Measurements from ENCODE around the gene NHEJ1.

Gene NHEJ1

DNA sequence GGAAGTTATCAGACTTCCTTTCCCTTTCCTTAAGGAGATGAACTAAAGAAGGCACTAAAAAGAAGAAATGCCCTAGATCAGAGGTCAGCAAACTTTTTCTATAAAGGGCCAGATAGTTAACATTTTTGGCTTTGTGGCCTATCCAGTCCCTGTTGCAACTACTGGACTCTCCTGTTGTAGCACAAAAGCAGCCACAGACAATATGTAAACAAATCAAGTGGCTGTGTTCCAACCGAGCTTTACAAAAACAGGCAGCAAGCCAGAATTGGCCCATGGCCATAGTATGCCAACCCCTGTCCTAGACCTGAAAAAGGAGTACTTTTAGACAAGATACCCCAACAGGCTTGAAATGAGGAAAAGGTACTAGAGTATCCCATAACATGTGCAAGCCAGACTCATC is 10.9 kb downstream of the NHEJ1 start:
- TF ChIP-seq, protein P1, sequence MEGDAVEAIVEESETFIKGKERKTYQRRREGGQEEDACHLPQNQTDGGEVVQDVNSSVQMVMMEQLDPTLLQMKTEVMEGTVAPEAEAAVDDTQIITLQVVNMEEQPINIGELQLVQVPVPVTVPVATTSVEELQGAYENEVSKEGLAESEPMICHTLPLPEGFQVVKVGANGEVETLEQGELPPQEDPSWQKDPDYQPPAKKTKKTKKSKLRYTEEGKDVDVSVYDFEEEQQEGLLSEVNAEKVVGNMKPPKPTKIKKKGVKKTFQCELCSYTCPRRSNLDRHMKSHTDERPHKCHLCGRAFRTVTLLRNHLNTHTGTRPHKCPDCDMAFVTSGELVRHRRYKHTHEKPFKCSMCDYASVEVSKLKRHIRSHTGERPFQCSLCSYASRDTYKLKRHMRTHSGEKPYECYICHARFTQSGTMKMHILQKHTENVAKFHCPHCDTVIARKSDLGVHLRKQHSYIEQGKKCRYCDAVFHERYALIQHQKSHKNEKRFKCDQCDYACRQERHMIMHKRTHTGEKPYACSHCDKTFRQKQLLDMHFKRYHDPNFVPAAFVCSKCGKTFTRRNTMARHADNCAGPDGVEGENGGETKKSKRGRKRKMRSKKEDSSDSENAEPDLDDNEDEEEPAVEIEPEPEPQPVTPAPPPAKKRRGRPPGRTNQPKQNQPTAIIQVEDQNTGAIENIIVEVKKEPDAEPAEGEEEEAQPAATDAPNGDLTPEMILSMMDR (IDR thresholded peaks at IDR 0.05; ENCODE audit: low read length, missing control alignments) = no peak
- H3K4me3 ChIP-seq (replicated peaks; ENCODE audit: low read depth, low read length) = no peak overlapping the region
- DNase-seq (ENCODE audit: low read depth) = peak; percentile 30

- DNase-seq (ENCODE audit: low read depth) = peak; percentile 35
- no peak overlapping the region for H3K4me3 ChIP-seq (replicated peaks; ENCODE audit: low read depth, low read length)
- TF ChIP-seq, protein P1 (IDR thresholded peaks at IDR 0.05; ENCODE audit: low read length, missing control alignments) = no peak
These were observed 18.3 kb downstream of the NHEJ1 start for GRCh38 chr2:219142329-219142728.

- DNase-seq (ENCODE audit: low read depth) = no peak
- no peak overlapping the region for H3K4me3 ChIP-seq (replicated peaks; ENCODE audit: low read depth, low read length)
- TF ChIP-seq, protein P1 (IDR thresholded peaks at IDR 0.05; ENCODE audit: low read length, missing control alignments) = no peak
These were observed 19.9 kb downstream of the NHEJ1 start for GRCh38 chr2:219140722-219141121.

GRCh38 chr2:219133976-219134375 is 26.6 kb downstream of the NHEJ1 start:
- TF ChIP-seq, protein P1 (IDR thresholded peaks at IDR 0.05; ENCODE audit: low read length, missing control alignments) = no peak
- DNase-seq (ENCODE audit: low read depth) = no peak
- H3K4me3 ChIP-seq (replicated peaks; ENCODE audit: low read depth, low read length) = no peak overlapping the region

GRCh38 chr2:219131744-219132143 is 28.9 kb downstream of the NHEJ1 start:
- TF ChIP-seq, protein P1 (IDR thresholded peaks at IDR 0.05; ENCODE audit: low read length, missing control alignments) = no peak
- no peak overlapping the region for H3K4me3 ChIP-seq (replicated peaks; ENCODE audit: low read depth, low read length)
- DNase-seq (ENCODE audit: low read depth) = no peak

DNA sequence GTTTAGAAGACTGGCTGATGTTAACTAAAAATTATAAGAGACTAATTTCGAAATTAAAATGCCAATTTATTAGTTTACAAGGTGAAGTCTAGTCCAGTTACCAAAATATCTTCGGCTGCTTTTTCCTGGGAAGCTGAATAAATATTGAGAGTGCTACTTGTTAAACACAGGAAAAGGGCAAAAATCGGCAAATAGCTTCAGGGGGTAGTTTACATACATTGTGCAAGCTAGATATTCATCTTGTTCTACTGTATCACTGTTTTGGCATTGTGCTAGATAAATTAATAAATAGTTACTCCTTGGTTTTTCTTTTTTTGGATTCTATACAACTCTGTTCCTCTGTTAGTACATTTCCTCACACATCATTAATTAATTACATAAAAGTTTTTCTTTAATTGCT is 29.3 kb downstream of the NHEJ1 start:
- no peak overlapping the region for H3K4me3 ChIP-seq (replicated peaks; ENCODE audit: low read depth, low read length)
- TF ChIP-seq, protein P1 (IDR thresholded peaks at IDR 0.05; ENCODE audit: low read length, missing control alignments) = no peak
- no peak for DNase-seq (ENCODE audit: low read depth)

GRCh38 chr2:219129589-219129988 is 31.0 kb downstream of the NHEJ1 start:
- no peak overlapping the region for H3K4me3 ChIP-seq (replicated peaks; ENCODE audit: low read depth, low read length)
- TF ChIP-seq, protein P1 (IDR thresholded peaks at IDR 0.05; ENCODE audit: low read length, missing control alignments) = no peak
- DNase-seq (ENCODE audit: low read depth) = no peak

Measured in fibroblast of pulmonary artery (primary cell).